ENCODE measurements around the gene AMMECR1L. TPM values are rescaled to one million over a fixed set of nuclear protein-coding genes. Genes with fewer than 3 reads are reported as not detected.
A peak's percentile ranks its signal among the peaks of the same experiment; 100 is the strongest.
"Not testable (repeated sequence)": the region's sequence is repeated elsewhere in the genome, so short reads cannot be mapped to it uniquely, and the experiment has no call there.

Gene AMMECR1L
- 24.5 and 25.8 TPM in 2 replicates for total RNA-seq
- long read RNA-seq, full-length matches to known transcripts: 7 of 29 reads
- long read RNA-seq, partial matches to known transcripts: 2 of 29 reads
- long read RNA-seq, other reads (novel, unspliced or antisense): 20 of 29 reads

- peaks cover 14% of the 10 kb centered on the region for H3K36me3 Mint-ChIP-seq (ENCODE audit: unreplicated experiment)
- peak within 1 kb of the TSS; percentile 92 for H3K4me3 Mint-ChIP-seq (ENCODE audit: unreplicated experiment)
- H3K9me3 Mint-ChIP-seq (ENCODE audit: unreplicated experiment); H3K27me3 Mint-ChIP-seq (ENCODE audit: unreplicated experiment): not testable (repeated sequence)
- DNase-seq (ENCODE audit: extremely low spot score, unreplicated experiment): peak; percentile 91
- H3K27ac Mint-ChIP-seq (ENCODE audit: unreplicated experiment): peak within 1 kb of the TSS; percentile 90
- peaks cover 32% of the 10 kb centered on the region for H3K4me1 Mint-ChIP-seq (ENCODE audit: unreplicated experiment)
Measured at GRCh38 chr2:127885780-127886592, at the start of gene AMMECR1L. Gene AMMECR1L, minus strand, starts transcription at chr2:127885956. Its CDS starts 11,722 bp downstream, at chr2:127874234.

- H3K9me3 Mint-ChIP-seq (ENCODE audit: unreplicated experiment): no peaks in the 10 kb centered on the region
- no peak for TF ChIP-seq CTCF (IDR thresholded peaks at IDR 0.05)
- H3K27ac Mint-ChIP-seq (ENCODE audit: unreplicated experiment): no peak overlapping the region
- no peak for DNase-seq (ENCODE audit: extremely low spot score, unreplicated experiment)
- no peaks in the 10 kb centered on the region for H3K27me3 Mint-ChIP-seq (ENCODE audit: unreplicated experiment)
- no peaks in the 10 kb centered on the region for H3K4me1 Mint-ChIP-seq (ENCODE audit: unreplicated experiment)
- peaks cover under 1% of the 10 kb centered on the region for H3K36me3 Mint-ChIP-seq (ENCODE audit: unreplicated experiment)
- no peak overlapping the region for H3K4me3 Mint-ChIP-seq (ENCODE audit: unreplicated experiment)
Measured at GRCh38 chr2:127935337-127935736, 49.6 kb upstream of the AMMECR1L start.

GRCh38 chr2:127932199-127932876 lies 46.6 kb upstream of the AMMECR1L start:
- no peaks in the 10 kb centered on the region for H3K36me3 Mint-ChIP-seq (ENCODE audit: unreplicated experiment)
- TF ChIP-seq CTCF (IDR thresholded peaks at IDR 0.05): no peak
- H3K27ac Mint-ChIP-seq (ENCODE audit: unreplicated experiment): no peak overlapping the region
- no peak overlapping the region for H3K4me3 Mint-ChIP-seq (ENCODE audit: unreplicated experiment)
- no peak for DNase-seq (ENCODE audit: extremely low spot score, unreplicated experiment)
- peaks cover 4% of the 10 kb centered on the region for H3K27me3 Mint-ChIP-seq (ENCODE audit: unreplicated experiment)
- H3K9me3 Mint-ChIP-seq (ENCODE audit: unreplicated experiment): no peaks in the 10 kb centered on the region
- no peaks in the 10 kb centered on the region for H3K4me1 Mint-ChIP-seq (ENCODE audit: unreplicated experiment)

GRCh38 chr2:127929449-127929848 lies 43.7 kb upstream of the AMMECR1L start:
- no peak for TF ChIP-seq CTCF (IDR thresholded peaks at IDR 0.05)
- Mint-ChIP-seq H3K36me3 (ENCODE audit: unreplicated experiment) (no peaks in the 10 kb centered on the region), H3K27ac (ENCODE audit: unreplicated experiment) (no peak overlapping the region), H3K4me3 (ENCODE audit: unreplicated experiment) (no peak overlapping the region), H3K27me3 (ENCODE audit: unreplicated experiment) (peaks cover 4% of the 10 kb centered on the region), H3K9me3 (ENCODE audit: unreplicated experiment) (no peaks in the 10 kb centered on the region), H3K4me1 (ENCODE audit: unreplicated experiment) (no peaks in the 10 kb centered on the region)
- DNase-seq (ENCODE audit: extremely low spot score, unreplicated experiment): no peak

- no peak for DNase-seq (ENCODE audit: extremely low spot score, unreplicated experiment)
- H3K4me1 Mint-ChIP-seq (ENCODE audit: unreplicated experiment): no peaks in the 10 kb centered on the region
- H3K9me3 Mint-ChIP-seq (ENCODE audit: unreplicated experiment): no peaks in the 10 kb centered on the region
- H3K27ac Mint-ChIP-seq (ENCODE audit: unreplicated experiment): no peak overlapping the region
- no peaks in the 10 kb centered on the region for H3K36me3 Mint-ChIP-seq (ENCODE audit: unreplicated experiment)
- TF ChIP-seq CTCF (IDR thresholded peaks at IDR 0.05): no peak
- peaks cover 4% of the 10 kb centered on the region for H3K27me3 Mint-ChIP-seq (ENCODE audit: unreplicated experiment)
- no peak overlapping the region for H3K4me3 Mint-ChIP-seq (ENCODE audit: unreplicated experiment)
Measured at GRCh38 chr2:127927384-127927783, 41.6 kb upstream of the AMMECR1L start.
